ENCODE measurements around the gene PPA2.

PPA2 gene

DNA sequence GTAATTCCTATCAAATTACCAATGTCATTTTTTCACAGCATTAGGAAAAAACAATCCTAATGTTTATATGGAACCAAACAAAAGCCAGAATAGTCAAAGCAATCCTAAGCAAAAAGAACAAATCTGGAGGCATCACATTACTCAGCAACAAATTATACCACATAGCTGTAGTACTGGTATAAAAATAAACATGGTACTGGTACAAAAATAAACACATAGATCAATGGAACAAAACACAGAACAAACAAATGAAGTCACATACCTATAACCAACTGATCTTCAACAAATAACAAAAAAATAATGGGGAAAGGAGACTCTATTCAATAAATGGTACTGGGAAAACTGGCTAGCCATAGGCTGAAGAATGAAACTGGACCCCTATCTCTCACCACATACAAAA, 37.4 kb downstream of the PPA2 start:
- DNase-seq (ENCODE audit: low read depth in 1 of 2, low spot score in 1 of 2) = no peak
- Histone ChIP-seq H3K4me3 (replicated peaks; ENCODE audit: insufficient read depth, low read length) (no peak overlapping the region), H3K27ac (replicated peaks) (no peak overlapping the region), H3K27me3 (ENCODE audit: insufficient read depth, poor library complexity, severe bottlenecking) (no peaks in the 10 kb centered on the region)
- TF ChIP-seq, protein P1, sequence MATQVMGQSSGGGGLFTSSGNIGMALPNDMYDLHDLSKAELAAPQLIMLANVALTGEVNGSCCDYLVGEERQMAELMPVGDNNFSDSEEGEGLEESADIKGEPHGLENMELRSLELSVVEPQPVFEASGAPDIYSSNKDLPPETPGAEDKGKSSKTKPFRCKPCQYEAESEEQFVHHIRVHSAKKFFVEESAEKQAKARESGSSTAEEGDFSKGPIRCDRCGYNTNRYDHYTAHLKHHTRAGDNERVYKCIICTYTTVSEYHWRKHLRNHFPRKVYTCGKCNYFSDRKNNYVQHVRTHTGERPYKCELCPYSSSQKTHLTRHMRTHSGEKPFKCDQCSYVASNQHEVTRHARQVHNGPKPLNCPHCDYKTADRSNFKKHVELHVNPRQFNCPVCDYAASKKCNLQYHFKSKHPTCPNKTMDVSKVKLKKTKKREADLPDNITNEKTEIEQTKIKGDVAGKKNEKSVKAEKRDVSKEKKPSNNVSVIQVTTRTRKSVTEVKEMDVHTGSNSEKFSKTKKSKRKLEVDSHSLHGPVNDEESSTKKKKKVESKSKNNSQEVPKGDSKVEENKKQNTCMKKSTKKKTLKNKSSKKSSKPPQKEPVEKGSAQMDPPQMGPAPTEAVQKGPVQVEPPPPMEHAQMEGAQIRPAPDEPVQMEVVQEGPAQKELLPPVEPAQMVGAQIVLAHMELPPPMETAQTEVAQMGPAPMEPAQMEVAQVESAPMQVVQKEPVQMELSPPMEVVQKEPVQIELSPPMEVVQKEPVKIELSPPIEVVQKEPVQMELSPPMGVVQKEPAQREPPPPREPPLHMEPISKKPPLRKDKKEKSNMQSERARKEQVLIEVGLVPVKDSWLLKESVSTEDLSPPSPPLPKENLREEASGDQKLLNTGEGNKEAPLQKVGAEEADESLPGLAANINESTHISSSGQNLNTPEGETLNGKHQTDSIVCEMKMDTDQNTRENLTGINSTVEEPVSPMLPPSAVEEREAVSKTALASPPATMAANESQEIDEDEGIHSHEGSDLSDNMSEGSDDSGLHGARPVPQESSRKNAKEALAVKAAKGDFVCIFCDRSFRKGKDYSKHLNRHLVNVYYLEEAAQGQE (IDR thresholded peaks at IDR 0.05; ENCODE audit: insufficient replicate concordance, low read depth) = no peak
- no peak for TF ChIP-seq GABPA (IDR thresholded peaks at IDR 0.05; ENCODE audit: low read depth)
- TF ChIP-seq POLR2AphosphoS5 (IDR thresholded peaks at IDR 0.05; ENCODE audit: low read depth) = no peak
- no peak for TF ChIP-seq SPI1 (IDR thresholded peaks at IDR 0.05; ENCODE audit: borderline replicate concordance, low read depth)
- TF ChIP-seq, protein P2, sequence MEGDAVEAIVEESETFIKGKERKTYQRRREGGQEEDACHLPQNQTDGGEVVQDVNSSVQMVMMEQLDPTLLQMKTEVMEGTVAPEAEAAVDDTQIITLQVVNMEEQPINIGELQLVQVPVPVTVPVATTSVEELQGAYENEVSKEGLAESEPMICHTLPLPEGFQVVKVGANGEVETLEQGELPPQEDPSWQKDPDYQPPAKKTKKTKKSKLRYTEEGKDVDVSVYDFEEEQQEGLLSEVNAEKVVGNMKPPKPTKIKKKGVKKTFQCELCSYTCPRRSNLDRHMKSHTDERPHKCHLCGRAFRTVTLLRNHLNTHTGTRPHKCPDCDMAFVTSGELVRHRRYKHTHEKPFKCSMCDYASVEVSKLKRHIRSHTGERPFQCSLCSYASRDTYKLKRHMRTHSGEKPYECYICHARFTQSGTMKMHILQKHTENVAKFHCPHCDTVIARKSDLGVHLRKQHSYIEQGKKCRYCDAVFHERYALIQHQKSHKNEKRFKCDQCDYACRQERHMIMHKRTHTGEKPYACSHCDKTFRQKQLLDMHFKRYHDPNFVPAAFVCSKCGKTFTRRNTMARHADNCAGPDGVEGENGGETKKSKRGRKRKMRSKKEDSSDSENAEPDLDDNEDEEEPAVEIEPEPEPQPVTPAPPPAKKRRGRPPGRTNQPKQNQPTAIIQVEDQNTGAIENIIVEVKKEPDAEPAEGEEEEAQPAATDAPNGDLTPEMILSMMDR (IDR thresholded peaks at IDR 0.05; ENCODE audit: insufficient read depth, low read length) = no peak

DNA sequence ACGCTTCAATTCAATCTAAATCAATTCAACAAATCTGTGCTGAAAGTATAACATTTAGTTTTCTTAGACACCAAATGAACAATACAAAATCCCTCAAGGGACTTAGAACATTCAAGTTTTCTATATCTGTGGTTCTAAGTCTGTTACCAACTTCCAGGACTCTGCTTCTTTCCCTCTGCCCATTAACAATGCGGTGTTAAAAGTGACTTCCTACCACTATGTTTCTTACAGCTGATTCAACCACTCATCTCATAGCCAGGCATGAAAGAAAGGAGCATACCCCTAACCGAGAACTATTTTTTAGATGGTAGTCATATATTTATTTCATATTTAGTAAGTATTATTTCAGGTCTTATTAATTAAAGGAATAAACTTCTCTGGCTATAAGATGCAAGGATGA, 38.9 kb downstream of the PPA2 start:
- no peak overlapping the region for H3K4me3 ChIP-seq (replicated peaks; ENCODE audit: insufficient read depth, low read length)
- no peak for TF ChIP-seq GABPA (IDR thresholded peaks at IDR 0.05; ENCODE audit: low read depth)
- H3K27me3 ChIP-seq (ENCODE audit: insufficient read depth, poor library complexity, severe bottlenecking) = no peaks in the 10 kb centered on the region
- DNase-seq (ENCODE audit: low read depth in 1 of 2, low spot score in 1 of 2) = no peak
- no peak overlapping the region for H3K27ac ChIP-seq (replicated peaks)

DNA sequence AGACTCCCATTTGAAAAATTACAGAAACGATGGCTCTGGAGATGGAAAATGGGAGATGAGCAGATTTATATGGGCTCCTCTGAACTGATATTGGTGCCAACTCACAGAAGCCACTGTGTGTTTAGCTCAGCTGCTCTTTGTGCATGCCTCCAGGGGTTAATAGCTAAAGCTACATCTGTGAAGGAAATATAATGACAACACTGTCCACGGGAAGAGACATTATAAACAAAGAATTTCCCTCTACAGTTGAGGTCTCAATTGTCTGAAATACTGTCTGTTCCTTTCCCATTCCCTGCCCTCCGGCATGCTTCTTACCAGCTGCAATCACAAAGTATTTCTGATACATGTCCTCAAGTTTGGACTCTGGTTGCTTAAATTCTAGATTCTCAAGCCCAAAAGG, 40.4 kb downstream of the PPA2 start:
- Histone ChIP-seq H3K4me3 (replicated peaks; ENCODE audit: insufficient read depth, low read length) (no peak overlapping the region), H3K27ac (replicated peaks) (no peak overlapping the region), H3K27me3 (ENCODE audit: insufficient read depth, poor library complexity, severe bottlenecking) (no peaks in the 10 kb centered on the region)
- no peak for DNase-seq (ENCODE audit: low read depth in 1 of 2, low spot score in 1 of 2)
- no peak for TF ChIP-seq POLR2AphosphoS5 (IDR thresholded peaks at IDR 0.05; ENCODE audit: low read depth)
- no peak for TF ChIP-seq GABPA (IDR thresholded peaks at IDR 0.05; ENCODE audit: low read depth)
- TF ChIP-seq, protein P2 (IDR thresholded peaks at IDR 0.05; ENCODE audit: insufficient read depth, low read length) = no peak
- no peak for TF ChIP-seq SPI1 (IDR thresholded peaks at IDR 0.05; ENCODE audit: borderline replicate concordance, low read depth)
- TF ChIP-seq, protein P1 (IDR thresholded peaks at IDR 0.05; ENCODE audit: insufficient replicate concordance, low read depth) = no peak

DNA sequence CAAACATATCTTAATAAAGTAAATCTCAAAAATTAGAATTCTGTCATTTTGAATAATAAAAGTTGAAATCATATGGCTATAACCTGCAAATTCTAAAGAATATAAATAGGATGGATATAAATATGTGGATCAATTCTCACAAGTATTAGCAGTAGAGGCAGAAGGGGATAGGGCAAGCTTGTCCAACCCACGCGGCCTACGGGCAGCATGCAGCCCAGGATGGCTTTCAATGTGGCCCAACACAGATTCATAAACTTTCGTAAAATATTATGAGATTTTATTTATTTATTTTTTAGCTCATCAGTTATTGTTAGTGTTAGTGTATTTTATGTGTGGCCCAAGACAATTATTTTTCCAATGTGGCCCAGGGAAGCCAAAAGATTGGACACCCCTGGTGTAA, 41.4 kb downstream of the PPA2 start:
- DNase-seq (ENCODE audit: low read depth in 1 of 2, low spot score in 1 of 2) = no peak

More for the DNA sequence above, 41.4 kb downstream of the PPA2 start:
- TF ChIP-seq GABPA (IDR thresholded peaks at IDR 0.05; ENCODE audit: low read depth) (no peak), POLR2AphosphoS5 (IDR thresholded peaks at IDR 0.05; ENCODE audit: low read depth) (no peak), SPI1 (IDR thresholded peaks at IDR 0.05; ENCODE audit: borderline replicate concordance, low read depth) (no peak)
- TF ChIP-seq, protein P1 (IDR thresholded peaks at IDR 0.05; ENCODE audit: insufficient replicate concordance, low read depth) = no peak
- TF ChIP-seq, protein P2 (IDR thresholded peaks at IDR 0.05; ENCODE audit: insufficient read depth, low read length) = no peak
- H3K27me3 ChIP-seq (ENCODE audit: insufficient read depth, poor library complexity, severe bottlenecking) = no peaks in the 10 kb centered on the region
- H3K27ac ChIP-seq (replicated peaks) = no peak overlapping the region
- H3K4me3 ChIP-seq (replicated peaks; ENCODE audit: insufficient read depth, low read length) = no peak overlapping the region

Measured in HL-60 (cell line).